ENCODE measurements around the gene TBC1D9.

TBC1D9 gene

DNA sequence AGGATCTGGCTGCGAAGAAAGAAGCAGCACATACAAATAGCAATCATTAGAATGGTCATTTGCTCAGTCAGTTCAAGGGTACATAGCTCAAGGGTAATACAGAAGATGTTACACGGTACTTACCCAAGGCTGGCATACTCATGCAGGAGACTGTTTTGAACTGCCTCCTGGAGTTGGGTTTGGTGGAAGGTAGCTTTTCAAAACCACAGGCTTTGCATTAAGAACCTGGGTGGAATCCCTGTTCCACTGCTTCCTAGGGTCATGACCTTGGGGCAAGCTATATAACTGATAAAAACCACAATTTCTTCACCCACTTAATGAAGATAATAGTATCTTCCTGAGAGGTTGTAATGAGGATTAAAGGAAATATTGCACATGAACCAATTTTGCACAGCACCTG is 36.5 kb downstream of the TBC1D9 start:
- no peak for DNase-seq

GRCh38 chr4:140719022-140719421 is 37.2 kb downstream of the TBC1D9 start:
- DNase-seq: no peak

GRCh38 chr4:140718241-140718952 is 37.8 kb downstream of the TBC1D9 start:
- no peak for DNase-seq

DNA sequence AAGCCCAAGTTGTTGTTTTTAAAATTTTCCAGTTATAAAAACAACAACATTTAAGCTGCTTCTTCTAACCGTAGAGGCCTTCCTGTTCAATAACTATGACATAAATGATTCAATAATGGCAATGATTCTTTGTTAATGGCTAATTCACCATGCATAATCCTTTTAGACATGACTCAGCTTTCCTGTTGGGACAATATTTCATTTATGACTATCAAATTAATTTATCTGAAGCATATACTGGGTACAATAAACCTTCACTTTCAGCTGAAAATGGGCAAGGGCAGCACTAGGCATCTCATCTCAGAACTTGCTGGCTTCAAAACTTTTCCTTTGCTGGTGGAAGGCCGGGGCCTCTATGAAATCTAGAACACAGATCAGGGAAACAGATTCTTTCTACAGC is 38.9 kb downstream of the TBC1D9 start:
- no peak for DNase-seq

DNA sequence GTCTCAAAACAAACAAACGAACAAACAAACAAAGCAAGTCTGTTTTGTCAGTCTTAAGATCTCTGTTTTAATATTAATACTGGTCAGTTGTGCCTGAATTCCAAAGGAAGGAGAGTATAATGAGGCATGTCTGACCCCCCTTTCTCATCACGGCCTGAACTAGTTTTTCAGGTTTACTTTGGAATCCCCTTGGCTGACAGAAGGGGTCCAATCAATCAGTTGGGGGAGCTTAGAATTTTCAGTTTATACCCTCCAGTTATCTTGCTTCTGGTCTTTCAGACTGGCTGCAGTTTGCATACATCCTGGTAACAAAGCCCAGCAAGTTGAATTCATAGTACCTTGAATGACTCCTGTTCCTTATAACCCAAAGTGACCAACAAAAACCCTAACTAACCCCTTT is 41.1 kb downstream of the TBC1D9 start:
- DNase-seq: no peak

GRCh38 chr4:140711910-140712309 is 44.3 kb downstream of the TBC1D9 start:
- no peak for DNase-seq

GRCh38 chr4:140710908-140711622 is 45.1 kb downstream of the TBC1D9 start:
- DNase-seq: no peak

GRCh38 chr4:140707325-140707724 is 48.9 kb downstream of the TBC1D9 start:
- DNase-seq: no peak

GRCh38 chr4:140706665-140707064 is 49.5 kb downstream of the TBC1D9 start:
- no peak for DNase-seq

- no peak for DNase-seq
These were observed 49.9 kb downstream of the TBC1D9 start for GRCh38 chr4:140706276-140706625.

GRCh38 chr4:140705625-140706275 is 50.4 kb downstream of the TBC1D9 start:
- no peak for DNase-seq

DNA sequence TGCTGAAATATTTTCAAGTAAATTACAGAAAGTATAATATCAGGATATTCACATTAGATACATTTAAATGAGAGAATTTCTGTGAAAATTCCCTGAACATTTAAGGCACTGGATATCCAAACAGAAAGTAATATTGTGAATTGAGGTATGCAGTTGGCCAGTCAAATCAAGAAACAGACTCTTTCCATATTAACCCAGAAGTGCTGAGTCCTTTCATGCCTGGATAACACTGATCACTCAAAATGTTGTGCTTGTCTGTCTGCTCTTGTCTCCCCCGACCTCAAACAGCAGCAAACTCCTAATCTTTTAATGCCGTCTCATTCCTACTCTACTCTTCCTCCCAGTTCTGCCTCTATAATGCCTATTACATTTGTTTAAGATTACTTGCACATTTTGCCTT is 51.2 kb downstream of the TBC1D9 start:
- DNase-seq: no peak

- DNase-seq: no peak
These were observed 51.7 kb downstream of the TBC1D9 start for GRCh38 chr4:140704392-140704960.

- no peak for DNase-seq
These were observed 52.7 kb downstream of the TBC1D9 start for GRCh38 chr4:140703463-140703862.

- DNase-seq: no peak
These were observed 54.0 kb downstream of the TBC1D9 start for GRCh38 chr4:140702096-140702757.

DNA sequence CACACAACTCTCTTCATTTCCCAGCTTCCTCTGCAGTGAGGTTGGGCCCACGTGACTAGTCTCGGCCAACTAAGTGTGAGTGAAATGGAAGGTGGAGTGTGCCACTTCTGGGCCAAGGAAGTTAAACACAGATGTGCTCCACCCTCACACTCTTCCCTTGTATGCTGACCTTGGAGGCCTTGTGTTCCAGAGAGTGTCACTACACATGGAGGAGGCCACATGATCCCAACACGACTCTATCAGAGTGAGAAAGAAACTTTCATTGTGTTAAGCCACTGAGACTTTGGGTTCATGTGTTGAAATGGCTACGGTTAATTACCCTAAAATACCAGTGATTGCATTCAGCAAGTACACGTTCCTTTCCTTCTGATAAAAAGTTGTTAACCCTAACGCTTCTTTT is 55.1 kb downstream of the TBC1D9 start:
- DNase-seq: no peak

DNA sequence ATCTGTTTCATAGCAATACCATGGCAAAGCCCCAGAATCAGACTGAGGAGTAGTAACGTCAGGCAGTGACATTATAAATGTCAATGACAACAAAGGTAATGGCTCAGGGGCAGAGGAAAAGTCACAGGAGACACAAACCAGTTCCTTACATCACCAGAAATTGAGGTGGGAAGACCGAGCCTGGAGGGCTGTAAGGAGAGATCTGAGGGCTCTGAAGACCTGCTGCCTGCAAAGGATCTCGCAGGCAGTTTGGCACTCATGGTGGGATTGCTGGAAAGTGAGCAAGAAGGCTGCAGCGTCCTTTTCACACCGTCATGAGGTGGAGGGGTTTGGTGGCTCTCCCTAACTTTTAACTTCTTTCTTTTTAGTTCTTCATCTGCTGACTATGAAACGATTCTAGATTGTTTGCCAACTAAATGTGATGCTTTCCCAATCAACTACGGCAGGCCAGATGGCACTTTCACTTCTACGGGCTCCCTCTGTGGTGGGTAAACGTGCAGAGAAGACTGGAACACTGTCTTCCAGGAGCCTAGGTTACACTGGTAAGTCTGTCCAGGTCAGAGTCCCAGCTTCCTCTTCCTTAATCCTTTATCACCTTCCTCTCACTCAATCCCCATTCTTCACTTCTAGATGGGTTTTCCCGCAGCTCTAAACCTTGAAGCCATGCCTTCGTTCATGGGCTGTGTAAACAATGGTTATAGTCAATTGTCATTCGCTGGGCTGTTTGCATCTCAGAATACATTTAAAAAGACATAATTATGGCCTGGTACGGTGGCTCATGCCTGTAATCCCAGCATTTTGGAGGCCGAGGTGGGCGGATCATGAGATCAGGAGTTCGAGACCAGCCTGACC is 58.2 kb downstream of the TBC1D9 start:
- DNase-seq: no peak

- DNase-seq: no peak
These were observed 60.7 kb downstream of the TBC1D9 start for GRCh38 chr4:140695483-140695882.

DNA sequence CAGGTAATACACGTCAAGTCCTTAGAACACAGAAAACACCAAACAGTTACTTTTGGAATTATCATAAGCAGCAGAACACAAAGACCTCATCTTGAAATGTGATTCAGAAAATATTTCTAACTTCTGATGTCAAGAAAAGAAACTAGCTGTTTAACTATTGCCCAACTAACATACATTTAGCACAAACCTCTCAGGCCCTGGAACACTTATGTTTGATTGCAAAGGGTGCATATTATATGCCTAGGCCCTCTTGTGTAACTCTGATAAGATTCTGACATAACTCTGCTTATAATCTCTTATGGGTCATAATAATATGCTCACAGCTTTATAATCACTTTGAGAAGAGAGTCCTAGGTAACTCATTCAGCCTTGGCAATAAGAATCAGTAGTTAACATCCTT is 62.6 kb downstream of the TBC1D9 start:
- DNase-seq: no peak

DNA sequence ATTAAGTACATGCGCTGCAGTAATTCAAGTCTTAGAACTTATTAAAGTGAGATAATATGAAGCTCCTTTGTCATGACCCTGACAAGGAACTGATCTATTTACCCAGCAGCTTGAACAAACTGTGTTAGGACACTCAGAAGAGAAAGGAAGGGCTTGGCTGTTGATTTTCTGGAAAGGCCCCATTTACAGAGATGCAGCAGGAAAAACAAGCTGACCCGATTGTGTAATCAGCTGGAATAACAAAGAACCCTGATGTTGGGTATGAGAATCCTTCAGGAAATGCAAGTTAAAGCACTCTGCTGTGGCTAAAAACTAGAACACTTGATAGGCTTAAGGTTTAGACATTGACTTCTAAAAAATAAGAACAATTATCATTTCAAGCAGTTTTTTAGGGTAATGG is 64.8 kb downstream of the TBC1D9 start:
- no peak for DNase-seq

DNA sequence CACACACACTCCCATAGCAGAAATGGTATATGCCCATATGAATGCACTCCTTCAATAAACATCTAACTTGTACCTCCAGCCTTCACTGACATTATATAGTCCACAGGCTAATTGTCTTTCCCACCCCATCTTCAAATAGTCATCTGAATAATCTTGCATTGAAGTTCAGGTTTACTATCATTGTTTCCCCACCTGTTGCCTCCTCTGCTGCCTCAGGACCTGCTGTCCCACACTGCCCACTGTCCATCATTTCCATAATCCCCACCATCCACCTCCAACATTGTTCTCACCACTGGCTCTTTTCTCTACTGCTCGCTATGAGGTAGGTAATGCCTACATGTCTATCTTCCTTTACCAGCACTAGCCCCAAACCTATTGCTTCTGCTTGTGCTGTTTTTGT is 66.1 kb downstream of the TBC1D9 start:
- DNase-seq: no peak

DNA sequence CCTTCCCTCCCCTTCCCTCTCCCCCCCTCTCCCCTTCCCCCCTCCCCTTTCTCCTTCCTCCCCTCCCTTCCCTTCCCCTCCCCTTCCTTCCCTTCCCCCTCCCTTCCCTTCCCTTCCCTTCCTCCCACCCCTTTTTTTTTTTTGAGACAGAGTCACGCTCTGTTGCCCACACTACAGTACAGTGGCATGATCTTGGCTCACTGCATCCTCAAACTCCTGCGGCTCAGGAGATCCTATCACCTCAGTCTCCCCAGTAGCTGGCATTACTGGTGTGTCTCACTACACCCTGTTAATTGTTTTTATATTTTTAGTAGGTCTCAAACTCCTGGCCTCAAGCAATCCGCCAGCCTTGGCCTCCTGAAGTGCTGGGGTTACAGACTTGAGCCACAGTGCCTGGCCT is 66.6 kb downstream of the TBC1D9 start:
- no peak for DNase-seq
